NOMO-1 treated with DMSO at 0.1 percent for 48 hours (cell line): Measurements from ENCODE around the gene EEPD1.

Experiments used
- DNase-seq: peaks from one replicate; lab custom pipeline; 2025; ENCODE audit not compliant: unreplicated experiment; lab: John Stamatoyannopoulos, UW

EEPD1 gene

DNA sequence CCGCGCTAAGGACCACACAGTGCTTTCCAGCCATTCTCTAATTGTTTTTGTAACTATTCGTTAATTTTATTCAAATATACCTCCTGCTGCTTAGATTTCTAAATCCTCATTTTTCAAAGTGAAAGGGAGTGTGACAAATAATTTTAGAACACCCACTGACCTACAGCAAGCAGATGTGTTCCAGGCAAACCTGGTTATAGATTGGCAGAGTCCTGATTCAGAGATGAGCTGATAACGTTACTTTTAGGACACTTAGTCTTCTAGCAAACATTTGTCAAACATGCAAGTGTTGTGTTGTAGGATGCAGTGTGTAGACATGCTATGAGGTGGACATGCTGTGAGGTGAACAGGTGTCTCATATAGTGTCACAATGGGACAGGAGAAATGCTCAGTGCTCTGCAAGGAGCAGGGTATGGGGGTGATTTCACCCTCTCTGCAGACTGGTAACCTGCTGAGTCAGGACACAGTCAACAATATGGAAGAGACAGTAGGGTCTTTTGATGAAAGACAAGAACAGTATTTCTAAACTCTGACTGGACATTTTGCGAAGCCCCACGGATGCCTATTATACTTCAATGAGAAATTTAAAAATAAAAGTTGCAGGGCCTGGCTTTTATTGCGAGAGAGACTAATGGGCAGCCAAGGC, 144.4 kb downstream of the EEPD1 start:
- no peak for DNase-seq

DNA sequence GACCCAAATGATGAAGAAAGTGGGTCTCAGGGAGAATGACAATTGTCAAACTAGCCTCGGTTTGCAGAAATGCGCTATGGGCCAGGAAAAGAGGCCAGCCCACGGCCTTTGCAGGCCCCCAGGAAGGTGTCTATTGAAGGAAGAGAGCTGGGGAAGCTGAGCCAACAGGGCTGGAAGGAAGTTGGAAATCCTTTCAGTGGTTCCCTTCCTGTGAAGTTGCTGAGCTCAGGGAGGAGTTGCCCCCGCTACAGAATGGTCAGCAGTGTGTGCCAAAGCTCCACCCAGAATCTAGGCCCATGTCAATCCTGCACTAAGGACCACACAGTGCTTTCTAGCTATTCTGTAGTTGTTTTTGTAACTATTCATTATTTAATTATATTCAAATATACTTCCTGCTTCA, 145.1 kb downstream of the EEPD1 start:
- no peak for DNase-seq

DNA sequence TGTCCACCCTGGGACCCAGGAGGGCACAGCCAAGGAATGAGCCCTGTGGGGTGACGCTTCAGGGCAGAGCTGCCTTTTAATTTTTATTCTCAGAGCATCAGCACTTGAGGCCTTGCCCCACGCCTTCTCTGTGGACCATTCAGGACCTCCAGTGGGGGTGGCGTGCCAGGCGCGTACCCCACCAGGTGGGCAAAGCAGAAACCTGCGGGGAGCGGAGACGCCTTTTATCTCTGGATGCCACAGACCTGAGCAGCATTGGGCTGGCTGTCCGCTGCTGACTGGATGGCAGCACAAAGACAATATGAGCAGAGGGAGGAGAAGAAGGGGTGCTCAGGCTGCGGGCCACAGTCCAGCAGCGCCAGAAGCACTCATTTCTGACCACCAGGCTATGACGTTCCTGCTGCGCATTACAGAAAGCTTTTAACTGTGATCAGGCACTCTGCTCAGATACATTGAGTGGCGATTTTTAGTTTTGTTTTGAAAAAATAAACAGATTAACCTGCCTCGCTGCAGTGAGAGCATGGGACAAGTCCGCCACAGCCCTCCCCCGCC, 146.2 kb downstream of the EEPD1 start:
- no peak for DNase-seq

DNA sequence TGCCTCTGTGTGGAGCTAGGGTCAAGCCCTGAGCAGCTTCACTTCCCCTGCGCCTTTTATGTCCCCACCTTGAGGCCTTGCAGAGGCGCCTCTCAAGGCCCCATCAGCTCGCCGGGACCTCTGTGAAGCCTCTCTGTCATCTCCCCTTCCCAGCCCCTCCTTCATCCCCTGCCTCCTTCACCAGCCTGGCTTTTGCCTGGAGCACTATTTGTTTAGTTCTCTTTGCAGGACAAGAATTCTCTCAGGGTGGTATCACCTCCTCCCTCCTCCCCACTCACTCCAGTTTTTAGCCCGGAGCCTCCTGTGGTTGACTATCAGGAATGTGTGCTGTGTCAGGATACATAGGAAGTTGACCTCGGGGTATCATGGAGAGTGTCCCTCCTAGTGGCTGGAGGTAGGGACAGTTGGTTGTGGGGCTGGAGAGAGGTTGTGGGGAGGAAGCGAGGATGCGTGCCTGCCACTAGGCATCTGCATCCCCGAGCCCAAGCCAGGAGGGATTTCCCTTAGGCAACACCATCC, 146.8 kb downstream of the EEPD1 start:
- no peak for DNase-seq

DNA sequence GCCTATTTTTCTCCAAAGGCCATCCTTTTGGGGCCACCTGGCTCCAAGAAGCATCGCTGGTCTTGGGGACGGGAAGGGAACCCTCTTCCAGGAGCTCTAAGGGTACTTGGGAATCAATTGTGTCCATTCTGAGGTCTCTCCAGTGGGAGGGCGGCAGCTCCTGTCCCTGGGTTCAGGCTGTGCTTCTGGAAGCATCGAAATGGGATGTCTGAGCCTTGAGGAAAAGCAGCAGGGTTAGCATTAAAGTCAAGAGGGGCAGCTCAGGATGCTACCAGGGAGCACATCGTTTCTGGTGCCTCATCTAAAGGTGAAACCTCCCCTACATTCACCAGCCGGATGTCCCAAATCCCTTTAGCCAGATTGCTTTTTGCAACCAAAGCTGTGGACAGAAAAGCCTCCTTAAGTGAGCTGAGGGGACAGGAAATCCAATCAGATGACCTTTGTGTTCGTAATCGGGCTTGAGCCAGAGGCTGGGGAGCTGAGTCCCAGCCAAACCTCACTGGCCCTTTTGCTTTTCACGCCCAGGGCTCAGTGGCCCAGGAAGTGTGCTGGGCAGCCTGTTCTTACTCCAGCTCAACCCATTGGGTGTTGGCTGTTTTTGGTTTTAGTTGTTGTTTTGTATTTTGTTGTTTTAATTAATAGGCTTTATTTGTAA, 147.8 kb downstream of the EEPD1 start:
- no peak for DNase-seq

DNA sequence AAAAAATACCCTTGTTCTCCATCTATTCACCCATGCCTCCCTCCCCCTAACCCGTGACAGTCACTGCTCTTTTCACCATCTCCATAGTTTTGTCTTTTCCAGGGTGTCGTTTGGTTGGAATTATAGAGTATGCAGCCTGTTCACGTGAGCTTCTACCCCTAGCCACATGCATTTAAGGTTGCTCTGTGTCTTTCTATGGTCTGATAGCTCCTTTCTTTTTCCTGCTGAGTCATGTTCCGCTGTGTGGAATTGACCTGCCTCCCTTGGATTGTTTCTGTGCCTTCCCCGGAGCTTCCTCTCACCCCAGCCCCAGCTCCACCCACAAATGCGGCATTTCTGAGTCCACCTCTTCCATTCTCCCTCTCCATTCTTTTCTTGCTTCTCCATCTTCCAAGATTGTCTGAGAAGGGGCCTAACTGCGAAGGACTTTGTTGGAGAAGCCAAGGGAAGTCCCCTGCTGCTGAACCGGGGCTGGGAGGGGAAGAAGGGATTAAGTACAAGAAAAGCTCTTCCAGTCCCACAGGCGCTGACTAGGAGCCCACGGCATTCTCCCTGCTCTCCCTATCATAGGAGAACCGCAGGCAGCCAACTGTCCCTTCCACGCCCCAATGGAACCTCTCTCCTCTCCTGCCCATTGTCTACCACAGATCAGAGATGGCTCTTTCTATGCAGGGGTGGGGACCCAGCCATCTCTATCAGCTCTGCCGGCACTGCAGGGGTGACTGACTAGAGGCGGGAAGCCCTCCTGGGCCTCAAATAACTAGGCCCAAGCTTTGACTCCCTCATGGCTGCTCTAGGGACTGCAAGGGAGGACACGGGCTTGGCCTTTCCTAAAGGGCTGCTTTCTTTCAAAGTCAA, 149.1 kb downstream of the EEPD1 start:
- no peak for DNase-seq

DNA sequence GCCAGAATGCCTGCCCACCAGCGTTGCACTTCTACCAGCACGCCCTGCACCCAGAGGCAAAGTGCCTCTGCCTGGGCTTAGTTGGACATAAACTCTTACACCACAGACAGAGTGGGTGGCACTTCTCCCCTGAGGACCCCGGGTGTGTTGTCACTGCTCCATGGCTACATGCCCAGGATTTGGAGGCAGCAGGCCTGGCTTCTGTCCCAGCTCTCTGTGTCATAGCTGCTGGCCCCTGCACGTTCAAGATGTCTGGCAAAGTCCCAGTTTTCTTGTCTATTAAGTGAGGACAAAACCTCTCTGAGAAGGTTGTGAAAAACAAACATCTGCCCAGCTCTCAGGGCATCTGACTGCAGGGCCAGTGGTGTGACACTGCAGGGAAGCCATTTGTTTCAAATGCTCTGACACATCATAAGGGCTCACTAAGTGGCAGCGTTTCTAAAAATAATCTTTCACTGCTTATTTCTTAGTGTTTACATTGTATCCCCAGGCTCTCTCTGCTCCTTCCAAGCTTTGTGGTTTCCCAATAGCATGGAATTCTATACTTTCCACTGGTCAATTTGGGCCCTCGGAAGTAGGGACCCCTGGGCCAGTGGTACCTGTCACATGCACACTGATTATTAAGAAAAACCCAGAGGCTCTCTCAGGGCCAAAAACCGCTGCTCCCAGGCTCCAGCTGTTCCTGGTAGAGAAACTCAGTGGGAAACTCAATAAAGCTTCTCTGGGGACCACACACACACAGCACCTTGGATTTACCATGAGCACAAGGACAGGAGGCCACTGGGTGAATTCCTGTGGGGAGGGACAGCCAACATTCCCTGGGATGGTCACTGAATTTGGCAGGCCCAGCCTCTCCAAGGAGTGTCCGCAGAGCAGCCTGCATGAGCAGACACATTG, 150.4 kb downstream of the EEPD1 start:
- no peak for DNase-seq

DNA sequence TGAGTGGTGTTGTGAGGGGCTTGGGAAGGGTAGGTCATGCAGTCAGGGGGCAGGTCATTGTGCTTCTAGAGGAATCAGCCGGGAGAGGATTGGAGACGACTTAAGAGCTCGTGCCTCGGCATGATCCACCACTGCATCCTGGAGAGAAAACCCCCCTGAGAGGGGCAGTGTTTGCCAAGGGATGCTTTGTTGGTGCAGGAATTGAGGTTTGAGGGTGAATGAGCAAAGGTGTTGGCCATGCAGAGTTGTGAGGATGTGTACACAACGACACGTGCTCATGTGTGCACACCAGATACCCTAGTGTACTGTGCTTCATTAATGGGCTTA, 151.0 kb downstream of the EEPD1 start:
- DNase-seq: no peak

DNA sequence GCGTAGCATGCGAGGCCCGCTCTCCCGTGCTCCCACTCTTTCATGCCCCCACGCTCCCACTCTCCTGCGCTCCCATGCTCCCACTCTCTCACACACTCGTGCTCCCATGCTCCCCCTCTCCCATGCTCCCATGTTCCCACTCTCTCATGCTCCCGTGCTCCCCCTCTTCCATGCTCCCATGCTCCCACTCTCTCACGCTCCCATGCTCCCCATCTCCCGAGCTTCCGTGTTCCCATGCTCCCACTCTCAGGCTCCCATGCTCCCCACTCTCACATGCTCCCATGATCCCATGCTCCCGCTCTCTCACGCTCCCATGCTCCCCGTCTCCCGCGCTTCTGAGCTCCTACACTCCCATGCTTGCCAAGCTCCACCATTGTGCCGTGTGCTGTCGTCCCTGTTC, 152.2 kb downstream of the EEPD1 start:
- no peak for DNase-seq

DNA sequence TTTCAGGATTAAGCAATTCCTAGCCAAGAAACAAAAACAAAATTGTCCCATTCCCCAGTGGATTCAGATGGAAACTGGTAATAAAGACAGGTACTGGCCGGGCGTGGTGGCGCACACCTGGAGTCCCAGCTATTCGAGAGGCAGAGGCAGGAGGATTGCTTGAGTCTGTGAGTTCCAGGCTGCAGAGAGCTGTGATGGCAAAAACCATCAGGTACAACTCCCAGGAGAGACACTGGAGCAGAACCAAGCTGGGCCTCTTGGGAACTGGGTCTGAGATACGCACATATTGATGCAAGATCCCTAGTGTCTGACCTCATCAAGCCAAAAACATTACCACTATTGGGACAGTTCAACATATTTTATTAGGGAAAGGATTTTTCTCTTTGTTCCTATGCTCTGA, 152.6 kb downstream of the EEPD1 start:
- DNase-seq: no peak

DNA sequence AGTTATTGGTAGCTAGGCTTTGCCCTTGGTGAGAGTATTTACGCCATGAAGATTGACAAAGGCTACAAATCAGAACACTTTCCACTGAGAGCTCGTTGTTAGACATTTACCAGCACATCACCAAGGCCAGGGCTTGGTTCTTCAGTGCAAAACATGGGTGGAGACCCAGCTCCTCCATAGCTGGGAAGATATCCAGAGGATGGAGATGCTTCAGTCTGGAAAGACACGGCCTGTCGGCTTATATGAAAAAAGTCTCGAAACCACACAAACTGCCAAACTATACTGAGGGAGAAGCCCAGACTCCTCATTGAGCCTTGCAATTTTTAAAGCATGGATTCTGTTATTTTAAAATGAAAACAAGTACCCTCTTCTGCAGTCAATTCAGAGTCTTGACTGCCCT, 153.2 kb downstream of the EEPD1 start:
- DNase-seq: no peak

DNA sequence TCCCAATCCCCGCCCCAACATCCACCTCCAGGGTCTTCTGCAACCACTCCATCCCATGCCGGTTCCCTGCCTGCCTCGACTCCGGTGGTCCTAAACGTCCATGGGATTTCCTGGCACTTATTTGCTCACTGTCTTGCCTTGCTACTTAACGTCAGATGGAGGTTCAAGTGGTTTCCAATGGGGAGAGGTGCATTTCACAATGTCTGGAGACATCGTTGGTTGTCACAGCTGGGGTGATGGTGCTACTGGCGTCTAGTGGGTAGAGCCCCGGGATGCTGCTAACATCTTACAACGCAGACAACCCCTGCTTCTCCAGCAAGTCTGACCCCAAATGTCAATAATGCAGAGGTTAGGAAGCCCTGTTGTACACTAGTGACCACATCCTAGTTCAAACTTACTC, 153.7 kb downstream of the EEPD1 start:
- no peak for DNase-seq

DNA sequence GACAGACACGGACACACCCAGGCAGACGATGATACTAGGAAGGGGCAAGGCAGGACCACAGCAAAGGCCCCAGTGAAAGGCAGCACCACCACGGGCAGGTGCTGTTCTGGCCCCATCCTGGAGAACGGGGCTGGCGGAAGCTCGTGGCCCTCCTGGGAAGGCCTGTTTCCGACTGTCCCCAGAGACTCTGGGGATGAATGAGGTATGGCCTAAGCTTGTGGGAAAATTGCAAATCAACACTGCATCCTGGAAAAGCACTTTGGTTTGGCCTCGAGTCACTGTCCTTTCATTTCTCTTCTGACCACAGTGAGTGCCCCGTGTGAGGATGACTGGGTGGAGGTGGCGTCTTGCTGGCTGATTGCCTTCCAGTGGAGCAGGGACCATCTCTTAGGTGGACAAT, 155.0 kb downstream of the EEPD1 start:
- DNase-seq: no peak

DNA sequence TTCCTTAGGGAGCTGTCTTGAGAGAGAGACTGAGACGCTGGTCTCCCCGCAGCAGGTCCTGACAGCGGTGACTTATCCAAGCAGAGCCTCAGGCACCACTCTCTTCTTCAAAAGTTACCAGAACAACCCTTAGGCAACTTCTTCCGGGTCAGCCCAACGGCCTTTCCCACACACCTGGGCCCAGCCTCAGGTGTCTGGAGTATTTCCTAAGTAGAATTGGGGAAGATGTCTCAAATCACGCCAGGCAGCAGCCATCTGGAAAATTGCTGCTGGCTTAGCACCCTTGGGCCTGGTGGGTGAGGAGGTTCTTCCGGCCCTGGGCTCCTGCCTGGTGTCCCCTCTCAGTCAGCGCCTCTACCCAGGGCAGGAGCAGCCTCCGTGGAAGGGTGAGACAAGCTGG, 156.2 kb downstream of the EEPD1 start:
- DNase-seq: no peak

DNA sequence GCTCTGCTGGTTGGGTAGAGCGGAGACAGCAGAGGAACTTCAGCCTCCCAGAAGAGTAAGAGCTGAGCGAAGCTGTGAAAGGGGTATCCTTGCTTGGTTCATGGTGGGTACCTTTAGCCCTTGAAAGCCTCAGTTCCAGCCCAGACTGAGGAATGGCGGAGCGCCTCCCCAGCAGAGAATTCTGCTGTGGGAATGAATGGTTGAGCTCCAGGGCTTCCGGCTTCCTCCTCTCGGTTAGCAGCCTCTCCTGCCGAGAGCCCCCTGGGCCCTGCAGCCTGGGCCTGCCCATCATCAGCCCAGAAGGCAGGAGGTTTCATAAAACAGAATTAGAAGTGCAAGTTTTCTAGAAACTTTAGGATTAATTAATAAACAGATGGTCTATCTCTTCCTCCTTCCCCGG, 156.7 kb downstream of the EEPD1 start:
- no peak for DNase-seq

DNA sequence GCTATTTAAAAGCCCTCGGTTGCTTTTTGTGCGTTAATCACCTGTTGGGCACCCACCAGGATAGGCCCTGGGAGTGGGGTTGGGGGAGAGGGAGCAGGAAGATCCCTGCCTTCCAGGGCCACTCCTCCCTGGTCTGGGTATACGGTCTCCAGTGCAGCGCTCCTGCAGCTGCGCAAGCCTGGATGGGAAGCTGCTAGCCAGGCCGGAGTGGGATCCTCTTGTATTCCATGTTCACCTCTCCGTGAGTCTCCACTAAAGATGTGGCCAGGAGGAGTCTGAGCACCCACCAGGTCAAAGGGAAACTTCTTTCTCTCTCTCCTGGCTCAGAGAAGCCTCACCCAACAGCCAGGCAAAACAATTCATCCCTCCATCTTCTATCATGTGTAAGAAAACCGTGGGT, 157.8 kb downstream of the EEPD1 start:
- DNase-seq: no peak

DNA sequence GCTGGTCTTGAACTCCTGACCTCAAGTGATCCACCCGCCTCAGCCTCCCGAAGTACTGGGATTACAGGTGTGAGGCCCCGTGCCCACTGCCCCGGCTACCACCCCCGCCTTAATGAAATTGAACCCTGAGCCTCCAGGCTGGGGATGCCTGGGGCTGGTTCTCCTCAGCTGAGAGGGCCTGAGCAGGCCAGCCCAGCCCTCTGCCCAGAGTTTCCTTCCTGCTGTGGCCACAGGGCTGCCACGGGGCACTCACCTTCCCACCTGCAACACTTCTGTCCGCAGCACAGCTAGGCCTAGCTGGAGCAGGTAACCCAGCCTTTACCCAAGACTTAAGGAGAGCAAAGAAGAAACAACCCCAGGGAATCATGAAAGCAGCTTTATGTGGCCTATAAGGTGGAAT, 158.5 kb downstream of the EEPD1 start:
- DNase-seq: no peak

DNA sequence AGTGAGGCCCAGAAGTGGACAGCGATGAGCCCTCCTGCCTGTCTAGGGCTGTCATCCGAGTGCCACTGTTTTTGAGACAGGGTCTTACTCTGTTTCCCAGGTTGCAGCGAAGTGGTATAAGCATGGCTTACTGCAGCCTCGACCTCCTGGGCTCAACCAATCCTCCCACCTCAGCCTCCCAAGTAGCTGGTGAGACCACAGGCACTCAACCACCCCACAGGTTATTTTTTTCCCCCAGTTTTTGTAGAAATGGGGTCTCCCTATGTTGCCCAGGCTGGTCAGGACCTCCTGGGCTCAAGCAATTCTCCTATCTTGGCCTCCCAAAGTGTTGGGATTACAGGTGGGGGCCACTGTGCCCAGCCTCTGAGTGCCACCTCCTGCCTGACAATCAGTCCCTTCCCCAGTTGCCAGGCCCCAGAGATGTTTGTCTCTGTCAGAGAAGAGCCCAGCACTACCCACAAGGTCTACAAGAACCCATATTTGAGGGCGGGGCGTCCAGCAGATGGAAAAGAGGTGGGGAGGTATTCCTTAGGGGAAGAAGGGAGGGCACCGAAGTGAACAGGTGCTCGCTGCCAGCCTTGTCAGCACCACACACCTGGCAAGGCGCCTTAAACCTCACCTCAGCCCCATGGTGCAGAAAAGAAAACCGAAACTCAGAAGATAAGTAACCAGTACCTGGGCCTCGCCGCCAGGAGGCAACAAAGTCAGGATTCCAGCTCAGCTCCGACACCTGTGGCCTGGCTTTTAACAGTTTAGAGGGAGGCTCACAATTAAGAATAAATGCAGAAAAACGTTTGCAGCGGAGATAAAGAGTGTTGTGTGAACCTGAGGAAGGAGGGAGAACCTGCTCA, 159.2 kb downstream of the EEPD1 start:
- no peak for DNase-seq

DNA sequence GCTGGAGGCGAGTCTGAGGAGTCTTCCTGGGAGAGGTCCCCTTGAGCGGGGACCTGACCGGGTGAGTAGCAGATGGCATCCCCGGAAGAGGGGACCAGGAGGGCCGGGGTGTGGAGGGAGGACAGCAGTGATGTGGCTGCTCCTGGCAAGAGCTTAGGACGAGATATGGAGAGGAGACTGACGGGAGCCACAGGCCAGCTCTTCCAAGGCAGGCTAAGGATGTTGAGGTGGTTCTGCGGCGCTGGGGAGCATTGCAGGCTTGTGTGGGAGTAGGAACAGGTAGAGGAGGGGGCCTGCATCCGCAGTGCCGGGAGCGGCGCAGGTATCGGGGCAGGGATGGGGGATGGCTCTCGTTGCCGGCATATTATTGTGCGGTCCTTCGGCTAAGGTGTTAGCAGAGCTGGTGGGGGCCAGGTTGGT, 159.9 kb downstream of the EEPD1 start:
- no peak for DNase-seq

DNA sequence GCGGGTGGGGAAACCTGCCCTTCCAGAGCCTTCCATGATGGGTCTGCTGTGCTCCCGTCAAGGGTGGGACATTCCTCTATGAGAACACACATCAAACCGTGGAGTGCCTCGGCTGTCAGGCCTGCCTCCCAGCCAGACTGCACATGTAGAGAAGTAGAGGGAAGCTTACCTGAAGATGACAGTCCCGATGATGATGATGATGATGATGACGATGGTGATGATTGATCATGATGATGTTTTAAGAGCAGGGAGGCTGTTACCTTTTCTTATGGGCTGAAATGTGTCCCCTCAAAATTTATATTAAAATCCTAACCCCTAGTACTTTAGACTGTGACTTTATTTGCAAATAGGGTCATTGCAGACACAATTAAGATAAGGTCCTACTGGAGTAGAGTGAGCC, 160.6 kb downstream of the EEPD1 start:
- no peak for DNase-seq
